Measurements from ENCODE around the gene SLIT3.

Gene SLIT3

GRCh38 chr5:168712280-168712924 lies 588.5 kb downstream of the SLIT3 start:
- H3K4me3 ChIP-seq (ENCODE audit: low read depth, low read length), result no peak overlapping the region
- TF ChIP-seq, protein P1, sequence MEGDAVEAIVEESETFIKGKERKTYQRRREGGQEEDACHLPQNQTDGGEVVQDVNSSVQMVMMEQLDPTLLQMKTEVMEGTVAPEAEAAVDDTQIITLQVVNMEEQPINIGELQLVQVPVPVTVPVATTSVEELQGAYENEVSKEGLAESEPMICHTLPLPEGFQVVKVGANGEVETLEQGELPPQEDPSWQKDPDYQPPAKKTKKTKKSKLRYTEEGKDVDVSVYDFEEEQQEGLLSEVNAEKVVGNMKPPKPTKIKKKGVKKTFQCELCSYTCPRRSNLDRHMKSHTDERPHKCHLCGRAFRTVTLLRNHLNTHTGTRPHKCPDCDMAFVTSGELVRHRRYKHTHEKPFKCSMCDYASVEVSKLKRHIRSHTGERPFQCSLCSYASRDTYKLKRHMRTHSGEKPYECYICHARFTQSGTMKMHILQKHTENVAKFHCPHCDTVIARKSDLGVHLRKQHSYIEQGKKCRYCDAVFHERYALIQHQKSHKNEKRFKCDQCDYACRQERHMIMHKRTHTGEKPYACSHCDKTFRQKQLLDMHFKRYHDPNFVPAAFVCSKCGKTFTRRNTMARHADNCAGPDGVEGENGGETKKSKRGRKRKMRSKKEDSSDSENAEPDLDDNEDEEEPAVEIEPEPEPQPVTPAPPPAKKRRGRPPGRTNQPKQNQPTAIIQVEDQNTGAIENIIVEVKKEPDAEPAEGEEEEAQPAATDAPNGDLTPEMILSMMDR (IDR thresholded peaks at IDR 0.05; ENCODE audit: low read depth, low read length), result no peak

- no peak overlapping the region for H3K4me3 ChIP-seq (ENCODE audit: low read depth, low read length)
- TF ChIP-seq, protein P1 (IDR thresholded peaks at IDR 0.05; ENCODE audit: low read depth, low read length), result no peak
These were observed 590.2 kb downstream of the SLIT3 start for GRCh38 chr5:168710706-168711105.

DNA sequence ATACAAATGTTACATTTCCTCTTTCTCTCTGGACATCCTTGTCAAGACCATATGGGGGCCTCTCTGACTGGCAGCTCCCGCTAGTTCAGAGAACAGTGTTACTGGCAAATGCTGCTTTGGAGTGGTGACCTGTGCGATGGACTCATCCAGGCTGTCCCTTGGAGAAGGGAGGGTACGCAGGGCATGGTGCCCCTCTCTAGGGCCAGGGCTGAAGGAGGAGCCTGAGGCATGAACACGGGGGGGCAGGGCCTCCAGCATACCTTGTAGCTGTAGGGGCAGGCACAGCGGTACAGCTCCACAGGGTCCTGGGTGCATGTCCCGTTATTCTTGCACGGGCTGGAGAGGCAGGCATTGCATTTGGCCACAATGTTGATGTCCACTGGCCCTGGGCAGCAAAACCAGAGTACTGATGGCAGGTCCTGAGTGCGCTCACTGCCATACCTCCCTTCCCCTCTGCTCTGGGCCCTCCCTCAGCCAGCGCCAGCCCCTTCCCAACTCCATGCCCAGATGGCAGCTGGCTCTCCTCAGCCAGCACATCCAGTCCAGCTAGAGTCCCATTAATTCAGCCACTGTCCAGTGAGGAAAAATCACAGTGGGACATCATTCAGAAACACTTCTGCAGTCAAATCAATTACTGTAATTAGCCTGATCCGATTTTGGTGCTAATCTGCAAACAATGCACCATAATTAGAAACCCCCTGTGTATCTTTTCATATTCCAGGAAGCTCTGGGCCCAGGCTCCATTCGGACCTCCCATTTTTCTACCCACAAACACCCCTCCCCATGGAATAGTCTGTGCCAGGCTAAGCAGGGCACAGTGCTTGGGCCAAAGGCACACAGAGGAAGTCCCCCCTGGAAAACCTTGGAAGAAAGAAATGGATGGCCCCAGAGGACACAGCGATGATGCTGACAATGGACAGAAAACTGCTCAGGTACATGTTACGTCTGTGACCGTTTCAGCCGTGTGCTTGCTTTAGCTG lies 592.9 kb downstream of the SLIT3 start:
- H3K4me3 ChIP-seq (ENCODE audit: low read depth, low read length), result no peak overlapping the region
- TF ChIP-seq, protein P1 (IDR thresholded peaks at IDR 0.05; ENCODE audit: low read depth, low read length), result no peak

GRCh38 chr5:168706655-168707069 lies 594.3 kb downstream of the SLIT3 start:
- TF ChIP-seq, protein P1 (IDR thresholded peaks at IDR 0.05; ENCODE audit: low read depth, low read length), result peak; percentile 68

DNA sequence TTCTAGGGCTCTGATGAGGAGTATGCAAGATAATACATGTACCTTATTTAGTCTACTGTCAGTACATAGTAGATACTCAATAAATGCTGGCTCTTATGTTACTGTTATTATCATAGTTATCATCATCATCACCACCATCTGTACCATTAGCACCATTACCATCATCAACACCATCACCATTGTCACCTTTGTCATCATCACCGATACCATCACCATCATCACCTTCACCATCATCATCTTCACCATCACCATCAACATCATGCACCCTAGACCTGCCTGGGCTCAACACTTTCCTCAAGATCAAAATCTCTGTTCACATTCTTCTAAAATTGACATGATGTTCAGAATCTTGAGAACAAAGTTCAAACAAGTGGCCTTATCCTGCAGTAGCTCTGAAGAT lies 595.6 kb downstream of the SLIT3 start:
- TF ChIP-seq, protein P1 (IDR thresholded peaks at IDR 0.05; ENCODE audit: low read depth, low read length), result no peak
- H3K4me3 ChIP-seq (ENCODE audit: low read depth, low read length), result no peak overlapping the region

More at GRCh38 chr5:168706655-168707069, 594.3 kb downstream of the SLIT3 start:
- H3K4me3 ChIP-seq (ENCODE audit: low read depth, low read length), result no peak overlapping the region

DNA sequence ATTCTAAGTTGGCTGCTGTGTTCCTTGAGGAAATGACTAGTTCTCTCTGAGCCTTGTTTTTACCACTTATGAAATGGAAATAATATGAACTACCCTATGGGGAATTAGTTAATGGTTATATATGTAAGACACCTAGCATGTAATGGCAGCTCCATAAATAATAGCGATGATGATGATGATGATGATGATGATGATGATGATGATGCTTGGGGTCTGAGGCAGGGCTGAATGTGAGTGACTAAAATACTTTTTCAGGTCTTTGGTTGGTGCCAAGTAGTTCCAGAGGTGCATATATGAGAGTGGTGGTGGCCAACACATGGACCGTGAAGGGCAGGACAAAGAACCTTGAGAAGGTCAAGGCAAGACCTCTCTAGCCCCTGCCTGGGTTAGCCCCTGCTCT lies 598.4 kb downstream of the SLIT3 start:
- H3K4me3 ChIP-seq (ENCODE audit: low read depth, low read length), result no peak overlapping the region
- TF ChIP-seq, protein P1 (IDR thresholded peaks at IDR 0.05; ENCODE audit: low read depth, low read length), result no peak

DNA sequence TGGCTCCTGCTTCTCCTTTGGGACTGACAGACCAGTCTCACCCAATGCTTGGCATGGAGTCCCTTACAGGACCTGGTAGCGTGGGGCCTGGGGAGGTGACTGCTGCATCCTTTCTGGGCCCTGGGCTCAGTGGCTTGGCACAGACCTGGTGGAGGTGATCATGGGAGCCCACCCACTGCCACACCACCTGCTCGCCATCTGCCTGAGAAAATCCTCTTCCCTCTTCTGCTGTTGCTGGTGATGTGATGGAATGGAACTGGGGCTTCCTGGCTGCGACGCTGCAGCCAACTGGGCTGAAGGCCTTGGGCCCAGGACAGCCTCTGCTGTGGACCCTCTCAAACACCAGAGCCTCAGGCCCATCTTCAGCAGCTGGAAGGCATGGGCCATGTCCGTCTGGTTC lies 599.3 kb downstream of the SLIT3 start:
- TF ChIP-seq, protein P1 (IDR thresholded peaks at IDR 0.05; ENCODE audit: low read depth, low read length), result no peak

More for the DNA sequence above, 599.3 kb downstream of the SLIT3 start:
- no peak overlapping the region for H3K4me3 ChIP-seq (ENCODE audit: low read depth, low read length)

All from WI38 (cell line).